ENCODE results near the gene ACTN2. TPM values are rescaled to one million over a fixed set of nuclear protein-coding genes. Genes with fewer than 3 reads are reported as not detected.

ACTN2 gene
- total RNA-seq, 4 donors from 2014 or later, result 8.3 TPM; not detected in 3

DNA sequence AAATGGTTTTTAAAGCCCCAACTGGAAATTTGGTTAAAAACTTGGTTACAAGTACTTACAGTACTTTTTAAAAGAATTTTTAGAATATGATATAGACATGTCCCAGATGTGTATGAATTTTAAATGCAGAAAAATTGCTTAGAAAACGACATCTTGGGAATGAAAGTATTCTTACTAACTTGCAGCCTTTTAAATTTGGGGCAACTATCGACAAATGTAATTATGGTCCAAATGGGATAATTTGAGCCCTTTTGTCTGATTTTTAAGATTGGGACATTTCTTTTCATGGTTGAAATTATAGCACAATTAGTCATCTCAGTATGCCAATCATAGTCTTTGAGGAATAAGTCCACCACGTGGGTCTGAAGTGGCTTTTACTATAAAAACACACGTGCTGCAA lies 65.6 kb downstream of the ACTN2 start:
- Histone ChIP-seq H3K36me3 (no peaks in the 10 kb centered on the region), H3K27me3 (no peaks in the 10 kb centered on the region), H3K9me3 (no peaks in the 10 kb centered on the region), H3K27ac (no peak overlapping the region), H3K4me3 (no peak overlapping the region), H3K4me1 (no peaks in the 10 kb centered on the region)
- DNase-seq, result no peak
- TF ChIP-seq POLR2A (IDR thresholded peaks at IDR 0.05), result no peak

DNA sequence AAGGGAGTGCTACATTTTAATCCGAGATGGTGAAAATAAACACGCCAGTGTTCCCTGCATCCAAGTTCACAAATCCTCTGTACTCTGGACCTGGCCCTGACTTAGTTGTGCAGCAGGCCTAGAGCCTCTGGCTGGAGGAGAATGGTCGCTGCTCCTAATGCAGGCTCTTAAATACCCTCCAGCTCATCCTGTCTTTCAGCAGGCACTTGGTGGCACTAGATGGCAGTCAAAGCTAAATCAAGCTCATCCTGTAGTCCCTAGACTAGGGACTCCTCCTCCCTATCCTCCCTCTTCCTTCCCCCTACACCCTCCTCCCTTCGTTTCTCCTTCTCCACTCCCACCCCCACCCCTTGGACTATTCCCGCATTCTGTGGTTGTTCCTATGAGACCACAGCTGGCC lies 67.2 kb downstream of the ACTN2 start:
- Histone ChIP-seq H3K27ac (no peak overlapping the region), H3K4me1 (no peaks in the 10 kb centered on the region), H3K4me3 (no peak overlapping the region), H3K36me3 (no peaks in the 10 kb centered on the region), H3K27me3 (no peaks in the 10 kb centered on the region), H3K9me3 (no peaks in the 10 kb centered on the region)
- DNase-seq, result no peak
- TF ChIP-seq POLR2A (IDR thresholded peaks at IDR 0.05), result no peak
- TF ChIP-seq, protein P1, sequence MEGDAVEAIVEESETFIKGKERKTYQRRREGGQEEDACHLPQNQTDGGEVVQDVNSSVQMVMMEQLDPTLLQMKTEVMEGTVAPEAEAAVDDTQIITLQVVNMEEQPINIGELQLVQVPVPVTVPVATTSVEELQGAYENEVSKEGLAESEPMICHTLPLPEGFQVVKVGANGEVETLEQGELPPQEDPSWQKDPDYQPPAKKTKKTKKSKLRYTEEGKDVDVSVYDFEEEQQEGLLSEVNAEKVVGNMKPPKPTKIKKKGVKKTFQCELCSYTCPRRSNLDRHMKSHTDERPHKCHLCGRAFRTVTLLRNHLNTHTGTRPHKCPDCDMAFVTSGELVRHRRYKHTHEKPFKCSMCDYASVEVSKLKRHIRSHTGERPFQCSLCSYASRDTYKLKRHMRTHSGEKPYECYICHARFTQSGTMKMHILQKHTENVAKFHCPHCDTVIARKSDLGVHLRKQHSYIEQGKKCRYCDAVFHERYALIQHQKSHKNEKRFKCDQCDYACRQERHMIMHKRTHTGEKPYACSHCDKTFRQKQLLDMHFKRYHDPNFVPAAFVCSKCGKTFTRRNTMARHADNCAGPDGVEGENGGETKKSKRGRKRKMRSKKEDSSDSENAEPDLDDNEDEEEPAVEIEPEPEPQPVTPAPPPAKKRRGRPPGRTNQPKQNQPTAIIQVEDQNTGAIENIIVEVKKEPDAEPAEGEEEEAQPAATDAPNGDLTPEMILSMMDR (IDR thresholded peaks at IDR 0.05), result peak in 1 of 6 experiments; percentile 22

DNA sequence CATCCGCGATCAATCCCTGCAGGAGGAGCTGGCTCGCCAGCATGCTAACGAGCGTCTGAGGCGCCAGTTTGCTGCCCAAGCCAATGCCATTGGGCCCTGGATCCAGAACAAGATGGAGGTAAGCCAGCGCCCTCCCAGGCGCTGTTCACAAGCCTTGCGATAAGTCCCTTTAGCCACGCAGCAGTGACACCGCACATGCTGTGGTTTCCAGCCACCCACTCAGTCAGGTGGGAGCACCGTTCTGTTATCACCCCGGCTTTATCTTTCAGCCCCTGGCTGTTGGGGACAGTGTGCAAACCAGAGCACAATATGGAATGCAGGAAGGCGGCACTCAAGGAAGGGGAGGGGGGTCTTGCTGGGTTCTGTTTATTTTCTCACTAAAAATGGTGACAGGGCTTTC lies 67.7 kb downstream of the ACTN2 start:
- Histone ChIP-seq H3K27ac (no peak overlapping the region), H3K27me3 (no peaks in the 10 kb centered on the region), H3K4me3 (no peak overlapping the region), H3K4me1 (no peaks in the 10 kb centered on the region), H3K36me3 (no peaks in the 10 kb centered on the region), H3K9me3 (no peaks in the 10 kb centered on the region)
- no peak for DNase-seq
- no peak for TF ChIP-seq POLR2A (IDR thresholded peaks at IDR 0.05)
- TF ChIP-seq, protein P1 (IDR thresholded peaks at IDR 0.05), result no peak

DNA sequence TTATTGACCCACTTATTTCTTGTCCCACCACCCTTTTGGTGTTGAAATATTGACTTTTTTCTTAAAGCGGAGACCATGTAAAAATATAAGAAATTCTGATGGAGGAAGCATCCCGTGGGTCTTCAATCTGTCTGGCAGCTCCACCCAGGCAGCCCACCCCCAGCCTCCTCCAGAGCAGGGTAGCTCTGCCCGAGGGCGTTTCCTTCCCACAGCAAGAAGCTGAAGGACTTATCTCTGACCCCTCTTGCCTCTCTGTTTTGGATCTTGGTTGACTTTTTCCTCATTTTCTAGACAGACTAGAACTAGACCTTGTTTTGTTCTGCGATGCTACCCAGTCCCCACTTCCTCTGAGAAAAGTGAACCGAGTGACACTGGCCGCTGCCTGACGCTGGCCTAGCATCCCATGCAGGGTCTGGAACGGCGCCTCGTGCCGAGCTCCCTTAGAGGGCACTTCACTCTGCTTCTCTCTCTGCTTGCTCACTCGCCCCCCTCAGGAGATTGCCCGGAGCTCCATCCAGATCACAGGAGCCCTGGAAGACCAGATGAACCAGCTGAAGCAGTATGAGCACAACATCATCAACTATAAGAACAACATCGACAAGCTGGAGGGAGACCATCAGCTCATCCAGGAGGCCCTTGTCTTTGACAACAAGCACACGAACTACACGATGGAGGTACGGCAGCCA lies 68.4 kb downstream of the ACTN2 start:
- no peaks in the 10 kb centered on the region for H3K36me3 ChIP-seq
- H3K9me3 ChIP-seq, result no peaks in the 10 kb centered on the region
- H3K27ac ChIP-seq, result no peak overlapping the region
- TF ChIP-seq POLR2A (IDR thresholded peaks at IDR 0.05), result no peak
- TF ChIP-seq, protein P1 (IDR thresholded peaks at IDR 0.05), result no peak
- no peak for DNase-seq
- H3K4me3 ChIP-seq, result no peak overlapping the region
- H3K4me1 ChIP-seq, result no peaks in the 10 kb centered on the region
- no peaks in the 10 kb centered on the region for H3K27me3 ChIP-seq

DNA sequence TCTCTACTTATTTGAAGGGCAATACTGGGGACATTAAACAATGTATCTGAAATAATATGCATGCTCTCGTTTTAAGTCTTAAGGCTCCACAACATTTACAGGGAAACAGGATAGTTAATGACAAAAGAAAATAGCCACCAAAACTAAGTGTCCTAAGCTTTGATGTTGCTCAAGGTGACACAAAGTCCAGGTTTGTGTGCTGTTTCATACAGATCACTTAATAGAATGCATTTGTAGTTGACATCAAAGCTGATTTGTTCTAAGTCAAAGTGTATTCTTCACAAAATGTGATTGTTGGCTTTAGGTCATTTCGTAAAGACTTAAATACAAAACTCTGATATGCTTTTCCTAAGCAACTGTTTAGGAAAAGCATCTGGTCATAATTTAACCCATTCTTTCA lies 71.3 kb downstream of the ACTN2 start:
- no peak overlapping the region for H3K4me3 ChIP-seq
- no peak for TF ChIP-seq POLR2A (IDR thresholded peaks at IDR 0.05)
- TF ChIP-seq, protein P1 (IDR thresholded peaks at IDR 0.05), result no peak
- H3K36me3 ChIP-seq, result no peaks in the 10 kb centered on the region
- no peak overlapping the region for H3K27ac ChIP-seq
- H3K27me3 ChIP-seq, result no peaks in the 10 kb centered on the region
- no peaks in the 10 kb centered on the region for H3K9me3 ChIP-seq
- DNase-seq, result no peak
- H3K4me1 ChIP-seq, result no peaks in the 10 kb centered on the region

DNA sequence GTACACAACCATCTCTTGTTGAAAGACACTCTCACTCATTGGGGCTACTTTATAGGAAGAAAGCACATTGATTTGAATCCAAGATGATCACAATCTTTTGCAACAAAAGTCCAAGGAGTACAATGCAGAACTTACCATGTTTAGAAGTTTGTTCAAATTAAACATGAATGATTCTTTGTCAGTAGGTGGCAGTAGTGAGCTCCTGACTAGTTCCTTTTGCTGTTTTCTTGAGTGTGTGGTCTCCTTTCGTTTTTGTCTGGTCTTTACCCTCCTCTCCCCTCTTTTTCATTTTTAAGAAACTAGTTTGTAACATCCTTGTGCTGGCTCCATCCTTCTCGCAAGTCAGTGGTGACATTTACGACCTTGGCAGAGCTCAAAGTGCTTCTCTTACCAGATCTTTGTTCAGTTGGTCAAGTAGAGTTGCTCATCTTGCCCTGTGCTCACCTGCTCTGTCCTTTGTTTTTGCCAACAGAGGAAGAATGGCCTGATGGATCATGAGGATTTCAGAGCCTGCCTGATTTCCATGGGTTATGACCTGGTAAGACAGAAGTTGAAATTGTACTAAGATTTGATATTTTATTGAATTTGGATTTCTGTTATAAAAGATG lies 73.1 kb downstream of the ACTN2 start:
- no peaks in the 10 kb centered on the region for H3K4me1 ChIP-seq
- H3K27me3 ChIP-seq, result no peaks in the 10 kb centered on the region
- TF ChIP-seq, protein P1 (IDR thresholded peaks at IDR 0.05), result peak in 5 of 6 experiments; percentile 6 to 72 (median 69)
- no peak for TF ChIP-seq POLR2A (IDR thresholded peaks at IDR 0.05)
- DNase-seq, result no peak
- H3K36me3 ChIP-seq, result no peaks in the 10 kb centered on the region
- no peak overlapping the region for H3K4me3 ChIP-seq
- no peaks in the 10 kb centered on the region for H3K9me3 ChIP-seq
- no peak overlapping the region for H3K27ac ChIP-seq
